Left renal cortex interstitium (tissue), 4 donors: ENCODE measurements around the gene GSTT2. TPM values are rescaled to one million over a fixed set of nuclear protein-coding genes. Genes with fewer than 3 reads are reported as not detected.

Experiments
- polyA plus RNA-seq, 4 donors: library from polyadenylated mRNA; unstranded; fragments of 120-200 nt; gene quantifications; one replicate each; pipeline ENCODE4 v1.2.1, GENCODE V29; 2013; ENCODE audit not compliant: insufficient read length in 4 of 4

Gene GSTT2
- polyA plus RNA-seq, 4 donors: 0.60 to 4.8 (median 1.5) TPM

Other genes starting within 250 kb of the GSTT2 start
- 1 to 10 TPM; 4.6 to 8.4 (median 6.3) TPM for gene ZNF70, start 229.0 kb upstream of the GSTT2 start, polyA plus RNA-seq
- 1 to 10 TPM in 1 of 4 donors, under 1 TPM in 3; 0.51 to 1.1 (median 0.77) TPM for gene VPREB3, start 225.7 kb upstream of the GSTT2 start, polyA plus RNA-seq
- 1 to 10 TPM; 2.8 to 3.9 (median 3.4) TPM for gene C22orf15, start 217.1 kb upstream of the GSTT2 start, polyA plus RNA-seq
- 100 to 1,000 TPM in 1 of 4 donors, 10 to 100 TPM in 3; 67.4 to 132 (median 86.9) TPM for gene CHCHD10, start 212.2 kb upstream of the GSTT2 start, polyA plus RNA-seq
- gene MMP11, start 207.3 kb upstream of the GSTT2 start, polyA plus RNA-seq: 10 to 100 TPM; 15.4 to 21.8 (median 19.6) TPM
- gene SMARCB1, start 193.2 kb upstream of the GSTT2 start, polyA plus RNA-seq: 100 to 1,000 TPM; 159 to 210 (median 201) TPM
- 1 to 10 TPM; 2.4 to 7.2 (median 6.1) TPM for gene DERL3, start 141.1 kb upstream of the GSTT2 start, polyA plus RNA-seq
- 10 to 100 TPM; 17.2 to 68.0 (median 39.1) TPM for gene SLC2A11, start 122.3 kb upstream of the GSTT2 start, polyA plus RNA-seq
- 100 to 1,000 TPM; 179 to 405 (median 298) TPM for gene MIF, start 85.8 kb upstream of the GSTT2 start, polyA plus RNA-seq
- gene GSTT2B, start 18.9 kb upstream of the GSTT2 start, polyA plus RNA-seq: 10 to 100 TPM in 2 of 4 donors, 1 to 10 TPM in 2; 4.3 to 26.5 (median 15.3) TPM
- gene DDTL, start 13.2 kb upstream of the GSTT2 start, polyA plus RNA-seq: 10 to 100 TPM in 1 of 4 donors, 1 to 10 TPM in 3; 5.8 to 13.6 (median 6.7) TPM
- 10 to 100 TPM; 61.4 to 94.2 (median 77.6) TPM for gene DDT, start 5.7 kb upstream of the GSTT2 start, polyA plus RNA-seq
- under 1 TPM in 2 of 4 donors, not detected in 2; 0.08 to 0.09 TPM for gene GSTT4, start 25.3 kb downstream of the GSTT2 start, polyA plus RNA-seq
- gene CABIN1, start 31.2 kb downstream of the GSTT2 start, polyA plus RNA-seq: 10 to 100 TPM; 34.0 to 75.9 (median 58.7) TPM
- gene SUSD2, start 201.4 kb downstream of the GSTT2 start, polyA plus RNA-seq: 10 to 100 TPM; 12.4 to 25.9 (median 16.0) TPM